NCI-H524 treated with DMSO at 0.1 percent for 48 hours (cell line): ENCODE results near the gene TMEM132E.

Experiments used
- DNase-seq: peaks from one replicate; lab custom pipeline; 2025; lab: John Stamatoyannopoulos, UW

The TMEM132E gene

DNA sequence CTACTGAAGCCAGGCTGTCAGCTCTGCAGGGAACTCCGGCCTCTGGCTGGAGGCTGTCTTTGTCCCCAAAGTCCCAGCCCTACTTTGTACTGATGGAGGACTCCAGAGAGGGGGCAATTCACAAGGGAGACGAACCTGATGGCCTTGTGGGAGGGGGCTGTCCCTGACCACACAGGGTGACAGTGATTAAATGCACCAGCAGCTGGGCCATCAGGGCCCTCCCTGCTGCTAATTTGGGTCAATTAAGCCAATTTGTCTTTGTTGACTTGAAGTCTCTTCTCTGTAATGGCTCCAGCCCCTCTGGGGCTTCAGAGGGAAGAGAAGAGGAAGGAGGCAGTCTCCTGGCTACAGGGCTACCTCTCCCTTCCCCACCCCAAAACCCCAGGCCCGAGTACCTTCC is 22.0 kb downstream of the TMEM132E start:
- no peak for DNase-seq

DNA sequence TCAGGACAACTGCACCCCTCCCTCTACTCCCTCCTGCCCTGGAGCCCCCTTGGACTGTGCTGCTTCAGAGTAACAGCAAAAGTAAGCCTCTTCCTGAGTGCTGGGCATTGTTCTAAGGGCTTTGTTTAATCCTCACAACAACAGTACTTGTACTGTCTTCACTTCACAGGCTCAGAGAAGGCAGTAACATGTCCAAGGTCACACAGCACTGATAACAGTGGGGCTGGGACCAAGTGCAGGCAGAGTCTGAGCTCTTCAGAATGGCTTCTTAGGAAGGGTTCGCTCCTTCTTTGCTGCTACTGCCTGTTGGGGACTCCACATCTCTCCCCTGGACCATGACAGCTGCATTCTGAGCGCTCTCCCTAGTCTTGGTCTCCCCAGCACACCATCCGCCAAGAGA is 24.6 kb downstream of the TMEM132E start:
- DNase-seq: no peak

DNA sequence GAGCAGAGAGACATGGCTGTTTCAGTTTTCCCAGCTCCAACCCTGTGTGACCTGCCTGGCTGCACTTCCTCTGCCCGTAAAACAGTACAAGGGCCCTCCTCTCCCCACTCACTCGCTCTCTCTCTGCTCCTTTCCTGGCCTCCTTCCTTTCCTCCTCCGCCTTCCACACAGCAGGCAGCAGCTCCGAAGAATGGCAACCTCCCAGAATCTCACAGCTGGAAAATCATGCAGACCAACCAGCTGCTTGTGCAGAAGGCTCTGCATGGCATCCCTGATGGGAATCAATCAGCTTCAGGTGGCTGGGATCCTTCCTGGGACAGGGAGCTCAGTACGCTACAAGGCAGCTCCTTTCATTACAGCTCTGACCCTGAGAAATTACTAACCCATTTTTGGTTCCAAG is 27.4 kb downstream of the TMEM132E start:
- no peak for DNase-seq

DNA sequence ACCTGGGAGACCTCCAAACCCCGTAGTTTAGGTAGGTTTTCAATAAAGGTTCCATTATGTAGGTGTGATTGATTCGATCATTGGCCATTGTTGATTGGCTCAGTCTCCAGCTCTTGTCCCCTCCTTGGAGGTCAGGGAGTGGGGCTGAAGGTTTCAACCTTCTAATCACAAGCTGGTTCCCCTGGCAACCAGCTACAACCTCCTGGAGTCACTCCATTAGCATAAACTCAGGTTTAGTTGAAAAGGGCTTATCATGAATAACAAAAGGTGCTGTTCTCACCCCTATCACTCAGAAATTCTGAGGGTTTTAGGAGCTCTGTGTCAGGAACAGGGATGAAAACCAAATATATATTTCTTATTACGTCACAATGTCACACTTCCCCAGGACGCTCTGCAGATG is 28.5 kb downstream of the TMEM132E start:
- DNase-seq: no peak

GRCh38 chr17:34609210-34609609 is 29.8 kb downstream of the TMEM132E start:
- DNase-seq: peak; percentile 34

- no peak for DNase-seq
Observed at GRCh38 chr17:34610039-34610438, 30.7 kb downstream of the TMEM132E start.

DNA sequence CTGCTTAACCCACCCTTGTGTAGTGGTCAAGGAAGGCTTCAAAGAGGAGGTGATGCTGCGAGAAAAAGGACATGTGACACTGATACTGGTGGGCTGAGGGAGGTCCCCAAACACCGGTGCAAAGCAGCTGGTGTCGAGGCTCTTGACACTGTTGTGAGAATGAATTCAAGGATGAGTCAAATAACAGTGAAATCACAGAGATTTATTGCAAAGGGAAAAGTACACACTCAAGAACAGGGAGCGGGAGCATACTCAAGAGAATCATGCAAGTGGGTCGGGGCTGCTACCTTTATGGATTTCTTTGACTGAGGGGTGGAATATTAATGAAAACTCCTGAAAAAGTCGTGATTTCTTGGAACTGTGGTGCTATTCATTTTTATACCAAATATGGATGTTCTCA is 31.1 kb downstream of the TMEM132E start:
- DNase-seq: no peak

GRCh38 chr17:34613064-34614019 is 34.0 kb downstream of the TMEM132E start:
- no peak for DNase-seq

DNA sequence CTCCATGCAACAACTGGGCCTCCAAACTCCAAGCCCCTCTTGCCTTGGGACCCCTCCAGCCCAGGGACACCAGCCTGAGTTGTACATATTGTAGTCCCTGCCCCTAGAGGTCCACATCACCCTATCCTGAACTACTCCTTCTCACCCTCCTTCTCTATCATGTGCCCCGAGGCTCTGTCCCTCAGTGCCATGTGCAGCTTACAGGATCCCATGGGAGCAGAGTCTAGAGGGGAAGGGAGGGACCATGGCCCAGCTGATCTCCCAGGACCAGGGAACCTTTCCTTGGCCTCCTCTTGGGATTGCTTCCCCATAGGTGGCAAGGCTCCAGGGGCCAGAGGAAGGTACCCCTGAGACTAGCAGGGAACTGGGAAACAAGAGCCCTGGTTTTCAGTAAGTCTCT is 35.3 kb downstream of the TMEM132E start:
- DNase-seq: peak; percentile 16

GRCh38 chr17:34615326-34615725 is 35.9 kb downstream of the TMEM132E start:
- DNase-seq: no peak

DNA sequence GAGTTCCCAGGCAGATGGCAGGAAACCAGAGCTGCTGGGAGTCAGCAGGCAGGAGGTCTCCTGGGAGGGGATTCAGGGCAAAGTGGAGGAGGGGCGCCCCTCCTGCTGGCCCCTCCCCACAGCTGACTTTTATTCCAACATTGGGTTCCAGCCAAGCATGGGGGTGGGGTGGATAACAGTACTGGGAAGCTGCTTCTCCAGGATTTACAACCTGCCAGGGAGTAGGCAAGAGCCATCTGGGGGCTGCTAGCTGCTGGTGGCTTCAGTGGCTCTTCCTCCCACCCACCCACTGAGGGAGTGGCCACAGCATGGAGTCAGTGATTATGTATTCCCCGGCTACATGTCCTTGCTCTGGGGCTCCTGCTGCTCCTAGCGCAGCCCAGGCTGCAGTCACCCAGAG is 36.8 kb downstream of the TMEM132E start:
- peak; percentile 97 for DNase-seq

DNA sequence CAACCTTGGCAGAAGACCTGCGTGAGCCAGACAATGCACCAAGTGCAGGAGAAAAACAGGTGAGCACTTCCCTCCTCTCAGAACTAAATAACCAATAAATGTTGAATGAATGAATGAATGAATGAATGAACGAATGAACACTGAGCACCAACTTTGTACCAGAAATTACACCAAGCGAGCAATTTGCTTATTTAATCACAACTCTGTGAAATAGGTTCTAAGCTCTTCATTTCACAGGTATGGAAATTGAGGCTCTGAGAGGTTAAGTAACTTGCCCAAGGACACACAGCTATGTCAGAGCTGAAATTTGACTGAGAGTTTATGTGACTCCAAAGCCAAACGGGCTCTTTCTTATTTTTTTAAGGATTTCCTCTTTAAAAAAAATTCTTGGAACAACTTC is 38.0 kb downstream of the TMEM132E start:
- DNase-seq: no peak

- DNase-seq: peak; percentile 33
Observed at GRCh38 chr17:34619687-34620217, 40.4 kb downstream of the TMEM132E start.

- DNase-seq: no peak
Observed at GRCh38 chr17:34620458-34620857, 41.1 kb downstream of the TMEM132E start.

DNA sequence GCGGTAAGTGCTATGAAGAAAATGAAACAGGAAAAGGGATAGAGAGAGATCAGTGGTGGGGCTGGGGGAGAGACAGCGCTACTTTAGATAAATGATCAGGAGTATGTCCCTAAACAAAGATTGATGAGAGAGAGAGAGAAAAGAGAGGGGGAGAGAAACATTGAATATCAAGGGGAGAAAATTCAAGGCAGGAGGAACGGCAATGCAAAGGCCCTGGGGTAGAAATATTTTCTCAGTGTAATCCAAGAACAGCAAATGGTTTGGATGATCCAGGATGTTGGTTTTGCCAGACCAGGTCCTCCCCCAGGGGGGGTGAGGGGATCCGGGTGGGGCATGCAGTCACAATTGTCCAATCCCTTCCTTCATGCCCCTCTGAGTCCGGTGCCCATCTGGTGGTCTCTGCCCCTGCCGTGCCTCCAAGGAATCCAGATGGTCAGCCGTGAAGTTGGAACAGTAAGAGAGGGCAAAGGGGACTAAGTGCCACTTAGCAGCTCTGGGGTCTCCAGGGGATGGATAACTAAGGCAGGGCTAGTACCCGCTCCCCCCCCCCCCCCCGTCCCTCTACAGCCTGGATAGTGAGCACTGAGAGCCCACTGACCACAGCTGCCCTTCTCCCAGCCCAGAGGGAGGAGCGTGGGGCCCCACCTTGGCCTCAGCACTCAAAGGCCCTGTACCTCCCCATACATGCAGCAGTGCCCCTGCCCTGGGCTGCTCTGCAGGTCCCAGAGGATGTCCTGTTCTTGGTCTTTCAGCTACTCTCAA is 43.7 kb downstream of the TMEM132E start:
- DNase-seq: peak; percentile 39

DNA sequence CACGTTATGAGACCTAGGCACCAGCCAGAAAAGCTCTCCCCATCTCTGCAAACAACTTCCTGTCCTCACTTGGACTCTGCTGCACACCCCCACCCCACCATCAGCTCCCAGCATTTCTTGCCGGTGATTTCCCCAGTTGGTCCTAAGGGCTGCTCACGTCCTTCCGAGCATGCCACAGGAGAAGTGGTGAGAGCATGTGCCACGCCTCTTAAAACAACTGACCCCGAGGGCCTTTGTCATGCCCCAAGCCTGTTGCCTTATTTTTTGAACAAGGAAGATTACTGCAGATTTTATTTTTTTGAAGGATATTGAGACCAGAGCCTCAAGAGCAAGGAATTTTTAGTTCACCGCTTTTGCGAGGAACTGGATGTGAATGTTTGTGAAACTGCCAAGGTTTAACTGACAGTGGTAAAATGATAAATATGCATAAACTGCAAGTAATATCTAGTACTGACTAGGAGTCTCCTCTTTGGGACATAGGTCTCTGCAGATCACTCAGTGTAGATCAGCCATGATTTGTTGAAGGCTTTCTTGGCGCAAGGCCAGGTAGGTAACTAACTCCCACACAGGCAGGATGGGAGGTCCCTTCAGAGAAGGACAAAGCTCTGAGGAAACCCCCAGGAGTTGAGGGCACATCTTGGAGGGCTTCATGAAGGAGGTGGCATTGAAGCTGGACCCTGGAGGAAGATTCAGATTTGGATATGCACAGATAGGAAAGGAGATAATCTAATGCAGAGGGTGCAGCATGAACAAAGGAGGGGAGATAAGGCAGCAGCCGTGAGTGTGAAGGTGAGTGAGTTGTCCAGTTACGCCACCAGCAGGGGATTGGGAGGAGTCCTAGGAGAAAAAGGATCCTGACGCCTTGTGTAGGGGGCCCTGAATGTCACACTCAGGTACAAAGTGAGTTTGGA is 44.7 kb downstream of the TMEM132E start:
- DNase-seq: no peak

DNA sequence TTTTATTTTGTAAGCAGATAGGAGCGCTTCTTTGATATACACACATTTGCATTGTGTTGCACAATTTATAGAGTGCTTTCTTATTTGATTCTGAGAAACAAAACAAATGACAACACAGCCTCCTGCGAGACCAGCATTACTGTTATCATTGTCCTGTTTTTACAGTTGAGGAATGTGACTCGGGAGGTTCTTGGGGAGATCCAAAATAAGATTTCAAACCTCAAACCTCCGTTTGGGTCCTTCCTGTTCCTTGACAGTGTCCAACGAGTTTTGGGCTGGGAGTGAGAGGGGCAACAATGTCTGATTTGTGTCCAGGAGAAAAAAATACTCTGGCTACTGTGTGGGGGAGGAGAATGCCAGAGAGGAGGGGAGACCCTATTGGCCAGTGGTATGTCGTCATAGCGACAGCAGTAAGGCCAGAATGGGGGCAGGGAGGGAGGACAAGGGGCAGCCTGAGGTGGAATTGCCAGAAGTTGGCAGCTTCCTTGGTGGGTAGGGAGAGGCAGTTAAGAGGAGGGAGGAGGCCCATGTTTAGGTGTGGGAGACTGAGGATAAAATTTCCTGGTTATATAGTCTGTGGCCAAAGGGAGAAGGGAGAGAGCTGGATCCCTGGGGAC is 45.5 kb downstream of the TMEM132E start:
- DNase-seq: no peak

DNA sequence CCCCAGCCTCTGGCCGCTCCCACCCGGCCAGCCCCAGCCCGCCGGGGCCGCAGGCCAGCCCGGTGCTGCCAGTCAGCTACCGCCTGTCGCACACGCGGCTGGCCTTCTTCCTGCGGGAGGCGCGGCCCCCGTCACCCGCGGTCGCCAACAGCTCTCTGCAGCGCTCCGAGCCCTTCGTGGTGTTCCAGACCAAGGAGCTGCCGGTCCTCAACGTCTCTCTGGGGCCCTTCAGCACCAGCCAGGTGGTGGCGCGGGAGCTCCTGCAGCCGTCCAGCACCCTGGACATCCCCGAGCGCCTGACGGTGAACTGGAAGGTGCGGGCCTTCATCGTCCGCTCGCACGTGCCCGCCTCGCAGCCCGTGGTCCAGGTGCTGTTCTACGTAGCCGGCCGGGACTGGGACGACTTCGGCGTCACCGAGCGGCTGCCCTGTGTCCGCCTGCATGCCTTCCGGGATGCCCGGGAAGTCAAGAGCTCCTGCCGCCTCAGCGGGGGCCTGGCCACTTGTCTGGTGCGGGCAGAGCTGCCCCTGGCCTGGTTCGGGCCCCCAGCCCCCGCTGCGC is 46.8 kb downstream of the TMEM132E start:
- no peak for DNase-seq

GRCh38 chr17:34628879-34629278 is 49.5 kb downstream of the TMEM132E start:
- no peak for DNase-seq

DNA sequence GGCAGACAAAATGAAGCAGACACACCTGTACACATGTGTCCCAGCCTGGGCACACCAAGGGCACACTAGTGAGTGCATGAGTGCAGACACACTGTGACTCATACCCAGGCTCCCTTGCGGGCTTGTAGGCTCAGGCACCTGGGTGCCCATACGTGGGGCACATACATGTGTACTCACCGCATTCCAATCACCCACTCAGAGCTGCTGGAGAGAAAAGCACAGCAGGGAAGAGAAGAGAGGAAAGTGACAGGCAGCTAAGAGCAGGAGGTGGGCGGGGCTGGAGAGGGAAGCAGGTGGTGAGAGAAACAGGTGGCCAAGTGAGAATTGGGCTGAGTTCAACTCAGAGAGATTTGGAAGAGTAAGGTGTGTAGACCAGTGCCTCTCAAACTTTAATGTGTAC is 54.0 kb downstream of the TMEM132E start:
- DNase-seq: no peak

DNA sequence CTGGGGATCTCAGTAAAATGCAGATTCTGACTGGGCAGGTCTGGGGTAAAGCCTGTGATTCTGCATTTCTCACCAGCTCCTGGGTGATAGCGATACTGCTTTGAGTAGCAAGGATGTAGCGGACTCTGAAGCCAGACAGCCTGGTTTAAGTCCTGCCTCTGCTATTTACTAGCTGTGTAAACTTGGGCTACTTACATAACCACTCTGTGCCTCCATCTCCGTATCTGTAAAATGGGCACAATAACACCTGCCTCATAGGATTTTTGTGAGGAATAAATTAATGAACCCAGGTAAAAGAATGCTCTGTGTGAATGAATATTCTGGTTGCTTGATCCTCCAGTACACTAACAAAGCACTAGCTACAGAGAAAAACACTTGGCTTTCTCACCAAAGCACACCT is 54.4 kb downstream of the TMEM132E start:
- no peak for DNase-seq
